Colonic mucosa (tissue), 4 donors: Measurements from ENCODE around the gene ILF2. TPM values are rescaled to one million over a fixed set of nuclear protein-coding genes. Genes with fewer than 3 reads are reported as not detected.

Source experiments
- DNase-seq: peaks from one replicate; pipeline ENCODE4 v3.0.0-alpha.2; 2020
- H3K27ac ChIP-seq: fragments of 200-600 bp; one replicate; pipeline ENCODE4 v1.8.0; 2021
- H3K27me3 ChIP-seq: fragments of 200-600 bp; one replicate; pipeline ENCODE4 v1.8.0; 2021
- H3K36me3 ChIP-seq: fragments of 200-600 bp; one replicate; pipeline ENCODE4 v1.8.0; 2021
- H3K4me1 ChIP-seq: fragments of 200-600 bp; one replicate; pipeline ENCODE4 v1.8.0; 2021; ENCODE audit warnings: mild to moderate bottlenecking
- H3K4me3 ChIP-seq: fragments of 200-600 bp; one replicate; pipeline ENCODE4 v1.8.0; 2021
- H3K9ac ChIP-seq, 2 donors: one replicate each; pipeline ENCODE4 v1.7.0; 2013; ENCODE audit warnings: control low read depth in 2 of 2, low read depth in 2 of 2, low read length in 2 of 2
- H3K9me3 ChIP-seq: fragments of 200-600 bp; one replicate; pipeline ENCODE4 v1.8.0; 2021
- CTCF ChIP-seq: fragments of 200-600 bp; IDR thresholded peaks from one replicate; pipeline ENCODE4 v1.8.0; 2022; ENCODE audit warnings: antibody characterized with exemption, mild to moderate bottlenecking
- intact Hi-C: fragments of 100-400 bp; cut with DNase I; formaldehyde crosslinking; loops from one replicate; pipeline ENCODE4 v1.14.1; 2022
- total RNA-seq, 2 donors: library from RNA; stranded (reverse); fragmentation: NEBNext Ultra II Directional in 1 of 2; extraction: Animal tissue kit (Norgen Biotek cat#: 25700) in 1 of 2; gene quantifications; one replicate each; pipeline ENCODE4 v1.2.1, GENCODE V29; 2021
- donor health status: healthy.
- donor health status: DM: no; HTN: no; CAD: no.
- donor health status: DM: no; HTN: no; CAD: no.

Gene ILF2
- total RNA-seq, 2 donors from 2014 or later: 105 to 171 TPM

- intact Hi-C loops: no loop called here
- H3K9me3 ChIP-seq: no peaks in the 10 kb centered on the region
- peaks cover 10% of the 10 kb centered on the region for H3K36me3 ChIP-seq
- peaks cover 5% of the 10 kb centered on the region for H3K4me1 ChIP-seq
- peak overlapping the region; percentile 84 for H3K27ac ChIP-seq
- no peak for TF ChIP-seq CTCF
- no peaks in the 10 kb centered on the region for H3K27me3 ChIP-seq
- peak overlapping the region; percentile 67 for H3K4me3 ChIP-seq
- H3K9ac ChIP-seq: peak overlapping the region; percentile 77 to 87
- DNase-seq: no peak
Observed at GRCh38 chr1:153659175-153659534, 11.6 kb downstream of the ILF2 start.

- Histone ChIP-seq H3K9ac (peak within 1 kb of the TSS; percentile 77 to 87), H3K27ac (peak within 1 kb of the TSS; percentile 84), H3K4me3 (peak within 1 kb of the TSS; percentile 67), H3K27me3 (no peaks in the 10 kb centered on the region), H3K4me1 (peaks cover 5% of the 10 kb centered on the region), H3K9me3 (no peaks in the 10 kb centered on the region), H3K36me3 (peaks cover 9% of the 10 kb centered on the region)
- TF ChIP-seq CTCF: no peak
- DNase-seq: peak; percentile 93
- intact Hi-C loops: no loop called here
Observed at GRCh38 chr1:153658400-153659174, 12.2 kb downstream of the ILF2 start, which contains the start of gene SNAPIN. SNAPIN (plus strand) TSS chr1:153658703; CDS start chr1:153658744, 41 bp downstream.

GRCh38 chr1:153655333-153655732 lies 15.5 kb downstream of the ILF2 start:
- DNase-seq: no peak
- H3K4me1 ChIP-seq: peaks cover 11% of the 10 kb centered on the region
- no peak overlapping the region for H3K9ac ChIP-seq
- intact Hi-C loops: no loop called here
- no peak overlapping the region for H3K4me3 ChIP-seq
- H3K27ac ChIP-seq: no peak overlapping the region
- no peaks in the 10 kb centered on the region for H3K9me3 ChIP-seq
- no peaks in the 10 kb centered on the region for H3K27me3 ChIP-seq
- no peak for TF ChIP-seq CTCF
- no peaks in the 10 kb centered on the region for H3K36me3 ChIP-seq

GRCh38 chr1:153652805-153653500 lies 17.8 kb downstream of the ILF2 start:
- Histone ChIP-seq H3K9me3 (no peaks in the 10 kb centered on the region), H3K27me3 (no peaks in the 10 kb centered on the region), H3K4me3 (no peak overlapping the region), H3K36me3 (no peaks in the 10 kb centered on the region), H3K4me1 (peaks cover 6% of the 10 kb centered on the region), H3K27ac (peak overlapping the region; percentile 43), H3K9ac (no peak overlapping the region)
- no peak for DNase-seq
- TF ChIP-seq CTCF: no peak
- intact Hi-C loops: no loop called here

- H3K4me1 ChIP-seq: peaks cover 6% of the 10 kb centered on the region
- no peak overlapping the region for H3K27ac ChIP-seq
- intact Hi-C loops: no loop called here
- H3K36me3 ChIP-seq: no peaks in the 10 kb centered on the region
- H3K27me3 ChIP-seq: no peaks in the 10 kb centered on the region
- no peaks in the 10 kb centered on the region for H3K9me3 ChIP-seq
- no peak overlapping the region for H3K9ac ChIP-seq
- TF ChIP-seq CTCF: no peak
- no peak overlapping the region for H3K4me3 ChIP-seq
- DNase-seq: no peak
Observed at GRCh38 chr1:153651771-153652170, 19.0 kb downstream of the ILF2 start.
